Left ventricle myocardium inferior (tissue), 1 donor: ENCODE data around the gene SARM1. TPM values are rescaled to one million over a fixed set of nuclear protein-coding genes. Genes with fewer than 3 reads are reported as not detected.

Source experiments
- DNase-seq: peaks from one replicate; pipeline ENCODE4 v3.0.0-alpha.2; 2020
- H3K27ac ChIP-seq: fragments of 200-600 bp; replicated peaks from 2 replicates; pipeline ENCODE4 v1.8.0; 2021
- H3K27me3 ChIP-seq: fragments of 200-600 bp; 2 replicates; pipeline ENCODE4 v1.8.0; 2021; ENCODE audit warnings: low read depth
- H3K36me3 ChIP-seq: fragments of 200-600 bp; 2 replicates; pipeline ENCODE4 v1.8.0; 2021
- H3K4me1 ChIP-seq: fragments of 200-600 bp; 2 replicates; pipeline ENCODE4 v1.8.0; 2021
- H3K4me3 ChIP-seq: fragments of 200-600 bp; 2 replicates; pipeline ENCODE4 v1.8.0; 2021; ENCODE audit warnings: mild to moderate bottlenecking, moderate library complexity
- H3K9me3 ChIP-seq: fragments of 200-600 bp; replicated peaks from 2 replicates; pipeline ENCODE4 v1.8.0; 2021
- intact Hi-C: fragments of 100-400 bp; cut with micrococcal nuclease; formaldehyde crosslinking; loops from one replicate; pipeline ENCODE4 v1.11.0; 2022
- total RNA-seq: library from RNA; stranded (reverse); fragmentation: NEBNext Ultra II Directional; extraction: Animal tissue kit (Norgen Biotek cat#: 25700); gene quantifications from one replicate; pipeline ENCODE4 v1.2.1, GENCODE V29; 2021
- TF ChIP-seq, protein P1 (sequence below): fragments of 200-600 bp; IDR thresholded peaks from 2 replicates; pipeline ENCODE4 v1.8.0; 2021; ENCODE audit warnings: antibody characterized with exemption, mild to moderate bottlenecking, borderline replicate concordance
- donor health status: DM: no; HTN: yes; CAD: no; lungs with severe emphysema.

The SARM1 gene
- total RNA-seq, 1 donor from 2014 or later = 5.1 TPM

DNA sequence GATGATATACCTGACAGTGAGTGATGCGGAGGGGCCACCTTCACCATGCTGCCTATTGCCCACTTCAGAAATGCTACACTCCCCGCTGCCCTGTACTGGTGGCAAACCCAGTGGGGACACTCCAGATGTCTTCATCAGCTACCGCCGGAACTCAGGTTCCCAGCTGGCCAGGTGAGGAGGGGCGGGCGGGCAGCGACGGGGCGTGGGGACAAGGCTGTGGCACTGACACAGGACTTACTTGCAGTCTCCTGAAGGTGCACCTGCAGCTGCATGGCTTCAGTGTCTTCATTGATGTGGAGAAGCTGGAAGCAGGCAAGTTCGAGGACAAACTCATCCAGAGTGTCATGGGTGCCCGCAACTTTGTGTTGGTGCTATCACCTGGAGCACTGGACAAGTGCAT lies 16.6 kb downstream of the SARM1 start:
- H3K4me3 ChIP-seq = no peak overlapping the region
- TF ChIP-seq, protein P1, sequence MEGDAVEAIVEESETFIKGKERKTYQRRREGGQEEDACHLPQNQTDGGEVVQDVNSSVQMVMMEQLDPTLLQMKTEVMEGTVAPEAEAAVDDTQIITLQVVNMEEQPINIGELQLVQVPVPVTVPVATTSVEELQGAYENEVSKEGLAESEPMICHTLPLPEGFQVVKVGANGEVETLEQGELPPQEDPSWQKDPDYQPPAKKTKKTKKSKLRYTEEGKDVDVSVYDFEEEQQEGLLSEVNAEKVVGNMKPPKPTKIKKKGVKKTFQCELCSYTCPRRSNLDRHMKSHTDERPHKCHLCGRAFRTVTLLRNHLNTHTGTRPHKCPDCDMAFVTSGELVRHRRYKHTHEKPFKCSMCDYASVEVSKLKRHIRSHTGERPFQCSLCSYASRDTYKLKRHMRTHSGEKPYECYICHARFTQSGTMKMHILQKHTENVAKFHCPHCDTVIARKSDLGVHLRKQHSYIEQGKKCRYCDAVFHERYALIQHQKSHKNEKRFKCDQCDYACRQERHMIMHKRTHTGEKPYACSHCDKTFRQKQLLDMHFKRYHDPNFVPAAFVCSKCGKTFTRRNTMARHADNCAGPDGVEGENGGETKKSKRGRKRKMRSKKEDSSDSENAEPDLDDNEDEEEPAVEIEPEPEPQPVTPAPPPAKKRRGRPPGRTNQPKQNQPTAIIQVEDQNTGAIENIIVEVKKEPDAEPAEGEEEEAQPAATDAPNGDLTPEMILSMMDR = no peak
- DNase-seq = no peak
- peaks cover 16% of the 10 kb centered on the region for H3K4me1 ChIP-seq
- H3K27ac ChIP-seq = no peak overlapping the region
- no peaks in the 10 kb centered on the region for H3K9me3 ChIP-seq
- H3K36me3 ChIP-seq = peaks cover 55% of the 10 kb centered on the region
- intact Hi-C loops = no loop called here
- no peaks in the 10 kb centered on the region for H3K27me3 ChIP-seq

DNA sequence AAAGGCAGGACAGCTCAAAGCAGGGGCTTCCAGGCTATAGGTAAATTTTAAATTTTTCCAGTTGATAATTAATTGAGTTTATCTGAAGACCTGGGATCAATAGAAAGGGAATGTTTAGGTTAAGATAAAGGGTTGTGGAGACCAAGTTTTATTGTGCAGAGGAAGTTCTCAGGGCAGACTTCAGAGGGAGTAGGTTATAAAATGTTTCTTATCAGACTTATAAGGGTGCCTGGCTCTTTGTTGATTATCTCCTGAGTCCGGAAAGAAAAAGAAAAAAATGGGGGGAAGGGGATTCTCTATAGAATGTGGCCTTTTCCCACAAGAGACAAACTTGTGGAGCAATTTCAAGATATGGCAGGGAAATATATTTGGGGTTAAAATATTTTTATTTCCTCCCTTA lies 18.6 kb downstream of the SARM1 start:
- DNase-seq = no peak
- Histone ChIP-seq H3K27ac (no peak overlapping the region), H3K27me3 (no peaks in the 10 kb centered on the region), H3K4me3 (no peak overlapping the region), H3K9me3 (no peaks in the 10 kb centered on the region), H3K36me3 (peaks cover 74% of the 10 kb centered on the region), H3K4me1 (peaks cover 5% of the 10 kb centered on the region)
- TF ChIP-seq, protein P1 = no peak
- intact Hi-C loops = no loop called here

DNA sequence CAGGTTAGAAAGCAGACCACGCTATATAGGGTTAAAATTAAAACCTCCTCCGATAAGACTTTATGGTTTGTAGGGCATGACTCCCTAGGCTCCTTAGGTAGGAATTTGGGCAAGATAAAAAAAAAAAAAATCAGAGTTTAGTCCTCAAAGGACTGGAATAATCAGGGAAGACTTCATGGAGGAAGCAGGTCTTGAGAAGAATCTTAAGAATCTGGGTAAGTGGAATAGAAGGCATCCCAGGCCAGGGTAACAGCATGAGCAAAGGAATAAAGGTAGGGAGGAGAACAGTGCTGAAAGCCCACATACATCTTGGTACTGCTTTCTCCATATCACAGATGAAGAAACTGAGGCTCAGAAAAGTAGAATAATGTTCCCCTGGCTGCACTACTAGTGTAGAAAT lies 19.1 kb downstream of the SARM1 start:
- Histone ChIP-seq H3K36me3 (peaks cover 78% of the 10 kb centered on the region), H3K9me3 (no peaks in the 10 kb centered on the region), H3K4me1 (peaks cover under 1% of the 10 kb centered on the region), H3K27me3 (no peaks in the 10 kb centered on the region), H3K4me3 (no peak overlapping the region), H3K27ac (no peak overlapping the region)
- TF ChIP-seq, protein P1 = no peak
- no peak for DNase-seq
- intact Hi-C loops = no loop called here

DNA sequence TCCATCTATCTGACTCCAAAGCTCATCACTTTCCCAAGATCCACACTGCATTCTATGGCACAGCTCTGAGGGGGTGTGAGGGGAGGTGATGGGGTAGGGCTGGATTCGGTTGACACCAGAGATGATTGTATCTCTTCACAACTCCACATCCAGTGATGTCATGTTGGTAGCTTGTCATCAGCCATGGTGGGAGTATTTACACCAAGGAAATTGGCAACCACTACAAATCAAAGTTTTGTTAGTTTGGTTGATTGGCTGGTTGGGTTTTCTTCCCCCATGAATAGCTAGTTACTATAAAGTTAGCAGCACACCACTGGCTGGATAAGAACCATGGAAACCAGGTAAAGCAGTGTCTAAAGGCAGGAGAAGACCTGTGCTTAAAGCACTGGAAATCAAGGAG lies 19.5 kb downstream of the SARM1 start:
- Histone ChIP-seq H3K27me3 (no peaks in the 10 kb centered on the region), H3K4me3 (no peak overlapping the region), H3K27ac (no peak overlapping the region), H3K9me3 (no peaks in the 10 kb centered on the region), H3K4me1 (no peaks in the 10 kb centered on the region), H3K36me3 (peaks cover 82% of the 10 kb centered on the region)
- TF ChIP-seq, protein P1 = no peak
- intact Hi-C loops = no loop called here
- DNase-seq = no peak

DNA sequence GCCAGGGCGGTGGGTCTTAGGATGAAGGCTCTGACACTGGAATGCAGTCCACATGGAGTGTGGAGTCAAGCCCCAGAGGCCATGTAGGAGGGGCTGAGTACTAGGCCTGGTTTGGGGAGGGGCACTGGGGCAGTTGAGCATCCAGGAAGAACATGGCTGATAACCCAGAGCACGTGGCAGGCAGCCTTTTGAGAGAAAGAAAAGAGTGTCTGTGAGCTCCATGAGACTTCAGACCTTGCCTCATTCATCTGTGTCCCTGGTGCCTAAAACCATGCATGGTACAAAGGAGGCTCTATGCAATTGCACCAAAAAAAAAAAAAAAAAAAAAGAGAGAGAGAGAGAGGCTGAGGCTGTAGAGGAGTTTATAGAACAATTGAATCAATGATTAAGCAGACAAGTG lies 19.9 kb downstream of the SARM1 start:
- intact Hi-C loops = no loop called here
- Histone ChIP-seq H3K9me3 (no peaks in the 10 kb centered on the region), H3K4me3 (no peak overlapping the region), H3K27ac (no peak overlapping the region), H3K36me3 (peaks cover 84% of the 10 kb centered on the region), H3K27me3 (no peaks in the 10 kb centered on the region), H3K4me1 (no peaks in the 10 kb centered on the region)
- DNase-seq = no peak
- TF ChIP-seq, protein P1 = no peak

DNA sequence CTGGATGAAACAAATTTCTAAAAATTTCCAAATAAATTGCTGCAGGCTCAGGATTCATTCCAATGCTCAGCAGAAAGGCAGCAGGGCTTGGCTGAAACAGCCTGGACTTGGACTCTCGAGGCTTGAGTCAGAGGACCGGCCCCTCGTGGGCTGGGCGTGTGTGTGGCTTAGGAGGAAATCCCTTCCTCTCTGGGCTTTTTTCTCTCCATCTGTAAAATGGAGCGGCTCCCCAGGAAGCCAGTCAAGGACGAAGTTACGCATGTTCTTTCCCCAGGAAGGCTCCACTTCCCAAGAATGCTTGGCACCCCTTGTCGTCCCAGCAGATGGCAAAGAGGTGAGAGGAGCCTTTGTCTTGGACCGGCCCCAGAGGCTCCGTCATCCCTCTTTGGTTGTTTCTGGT lies 21.0 kb downstream of the SARM1 start:
- Histone ChIP-seq H3K27ac (no peak overlapping the region), H3K4me3 (no peak overlapping the region), H3K4me1 (no peaks in the 10 kb centered on the region), H3K36me3 (peaks cover 81% of the 10 kb centered on the region), H3K27me3 (no peaks in the 10 kb centered on the region), H3K9me3 (no peaks in the 10 kb centered on the region)
- DNase-seq = no peak
- TF ChIP-seq, protein P1 = no peak
- intact Hi-C loops = no loop called here
